GM19238 (cell line): ENCODE data around the gene SLC22A23.

ENCODE experiments used
- DNase-seq: peaks from one replicate; pipeline ENCODE4 v3.0.0; 2011; ENCODE audit warnings: low spot score; ENCODE audit not compliant: insufficient read length

SLC22A23 gene

GRCh38 chr6:3230900-3231246 is 226.0 kb downstream of the SLC22A23 start:
- DNase-seq = no peak

- DNase-seq = no peak
These were observed 226.5 kb downstream of the SLC22A23 start for GRCh38 chr6:3230256-3230882.

GRCh38 chr6:3229566-3230178 is 227.2 kb downstream of the SLC22A23 start:
- DNase-seq = no peak

GRCh38 chr6:3228771-3229565 is 227.9 kb downstream of the SLC22A23 start:
- DNase-seq = no peak

- no peak for DNase-seq
These were observed 228.7 kb downstream of the SLC22A23 start for GRCh38 chr6:3228046-3228671.

GRCh38 chr6:3227363-3228045 is 229.3 kb downstream of the SLC22A23 start, which contains the start of gene TUBB2B:
TUBB2B (minus strand) TSS chr6:3227653; CDS start chr6:3227543, 110 bp downstream.
- no peak for DNase-seq

GRCh38 chr6:3226481-3227362 is 230.1 kb downstream of the SLC22A23 start:
- DNase-seq = no peak

- no peak for DNase-seq
These were observed 230.8 kb downstream of the SLC22A23 start for GRCh38 chr6:3226042-3226441.

GRCh38 chr6:3222506-3223038 is 234.3 kb downstream of the SLC22A23 start:
- DNase-seq = no peak

- DNase-seq = no peak
These were observed 235.3 kb downstream of the SLC22A23 start for GRCh38 chr6:3221578-3221977.

- DNase-seq = no peak
These were observed 236.5 kb downstream of the SLC22A23 start for GRCh38 chr6:3220366-3220765.
